Suprapubic skin (tissue), 4 donors: ENCODE results near the gene MYO18A. TPM values are rescaled to one million over a fixed set of nuclear protein-coding genes. Genes with fewer than 3 reads are reported as not detected.

ENCODE experiments used
- DNase-seq, 2 donors: peaks; one replicate each; pipeline ENCODE4 v3.0.0-alpha.2; 2019; ENCODE audit warnings: low spot score in 2 of 2
- H3K27ac ChIP-seq: fragments of 200-600 bp; sonication (generic); one replicate; pipeline ENCODE4 v1.5.1; 2019
- H3K27me3 ChIP-seq: fragments of 200-600 bp; sonication (generic); one replicate; pipeline ENCODE4 v1.5.1; 2019
- H3K36me3 ChIP-seq: fragments of 200-600 bp; sonication (generic); one replicate; pipeline ENCODE4 v1.5.1; 2019
- H3K4me1 ChIP-seq: fragments of 200-600 bp; sonication (generic); one replicate; pipeline ENCODE4 v1.5.1; 2019
- H3K4me3 ChIP-seq: fragments of 200-600 bp; sonication (generic); one replicate; pipeline ENCODE4 v1.5.1; 2019; ENCODE audit warnings: mild to moderate bottlenecking
- H3K9me3 ChIP-seq: fragments of 200-600 bp; sonication (generic); one replicate; pipeline ENCODE4 v1.5.1; 2019
- CTCF ChIP-seq, 2 donors: fragments of 200-600 bp in 1 of 2; fragments of 450-650 bp in 1 of 2; sonication (generic) in 1 of 2; IDR thresholded peaks; one replicate each; pipeline ENCODE4 v1.5.1; 2016 to 2019; ENCODE audit warnings: antibody characterized with exemption in 2 of 2, mild to moderate bottlenecking in 1 of 2, moderate library complexity in 1 of 2
- EP300 ChIP-seq: sonication (generic); formaldehyde crosslinking; IDR thresholded peaks from one replicate; pipeline ENCODE4 v1.6.1; 2017; ENCODE audit warnings: antibody characterized with exemption
- POLR2A ChIP-seq, 2 donors: fragments of 450-650 bp; IDR thresholded peaks; one replicate each; pipeline ENCODE4 v1.6.1; 2017; ENCODE audit warnings: antibody characterized with exemption in 2 of 2, mild to moderate bottlenecking in 2 of 2, moderate library complexity in 2 of 2
- POLR2AphosphoS5 ChIP-seq, 3 donors: sonication (generic); formaldehyde crosslinking; IDR thresholded peaks; one replicate each; pipeline ENCODE4 v1.6.1; 2017; ENCODE audit warnings: antibody characterized with exemption in 3 of 3
- WGBS: methylation state at CpG from one replicate; pipeline ENCODE4 v1.1.5; 2018; 5-methylcytosine and 5-hydroxymethylcytosine counted together
- total RNA-seq, 4 donors: library from RNA; depleted of rRNA; stranded (reverse); fragments of >200 nt; gene quantifications; one replicate each; pipeline ENCODE4 v1.1.0, GENCODE V29; 2016

MYO18A gene
- total RNA-seq, 4 donors from 2014 or later: 87.6 to 253 (median 106) TPM

- TF ChIP-seq CTCF (IDR thresholded peaks at IDR 0.05) (no peak), POLR2AphosphoS5 (IDR thresholded peaks at IDR 0.05) (no peak), EP300 (no peak), POLR2A (IDR thresholded peaks at IDR 0.05) (no peak)
- 45% methylated on average over 10 of the region's 10 CpGs for WGBS
These were observed 131.5 kb downstream of the MYO18A start for GRCh38 chr17:29048440-29049368.

GRCh38 chr17:29046473-29046839 lies 133.7 kb downstream of the MYO18A start:
- H3K9me3 ChIP-seq: no peaks in the 10 kb centered on the region
- H3K27me3 ChIP-seq: no peaks in the 10 kb centered on the region
- 81% methylated on average over 5 of the region's 5 CpGs for WGBS
- DNase-seq: no peak
- H3K36me3 ChIP-seq: no peaks in the 10 kb centered on the region
- no peak overlapping the region for H3K4me3 ChIP-seq
- TF ChIP-seq POLR2AphosphoS5 (IDR thresholded peaks at IDR 0.05) (no peak), EP300 (no peak), CTCF (IDR thresholded peaks at IDR 0.05) (no peak), POLR2A (IDR thresholded peaks at IDR 0.05) (no peak)
- no peak overlapping the region for H3K27ac ChIP-seq
- H3K4me1 ChIP-seq: peaks cover 8% of the 10 kb centered on the region

More at GRCh38 chr17:29048440-29049368, 131.5 kb downstream of the MYO18A start:
- Histone ChIP-seq H3K4me3 (no peak overlapping the region), H3K4me1 (no peaks in the 10 kb centered on the region), H3K27ac (no peak overlapping the region), H3K36me3 (no peaks in the 10 kb centered on the region), H3K9me3 (no peaks in the 10 kb centered on the region), H3K27me3 (no peaks in the 10 kb centered on the region)
- no peak for DNase-seq

- 61% methylated on average over 7 of the region's 7 CpGs for WGBS
- no peak for DNase-seq
- no peaks in the 10 kb centered on the region for H3K27me3 ChIP-seq
- H3K4me3 ChIP-seq: no peak overlapping the region
- no peak for TF ChIP-seq CTCF (IDR thresholded peaks at IDR 0.05)
- TF ChIP-seq EP300: no peak
- TF ChIP-seq POLR2A (IDR thresholded peaks at IDR 0.05): no peak
- no peak for TF ChIP-seq POLR2AphosphoS5 (IDR thresholded peaks at IDR 0.05)
- H3K27ac ChIP-seq: no peak overlapping the region
- H3K9me3 ChIP-seq: no peaks in the 10 kb centered on the region
- peaks cover 8% of the 10 kb centered on the region for H3K4me1 ChIP-seq
- H3K36me3 ChIP-seq: no peaks in the 10 kb centered on the region
These were observed 134.3 kb downstream of the MYO18A start for GRCh38 chr17:29045734-29046472.

- no peak overlapping the region for H3K27ac ChIP-seq
- WGBS: 95% methylated on average over 4 of the region's 4 CpGs
- DNase-seq: no peak
- no peak overlapping the region for H3K4me3 ChIP-seq
- H3K4me1 ChIP-seq: peaks cover 8% of the 10 kb centered on the region
- H3K36me3 ChIP-seq: no peaks in the 10 kb centered on the region
- no peaks in the 10 kb centered on the region for H3K9me3 ChIP-seq
- H3K27me3 ChIP-seq: no peaks in the 10 kb centered on the region
- TF ChIP-seq EP300: no peak
- no peak for TF ChIP-seq POLR2AphosphoS5 (IDR thresholded peaks at IDR 0.05)
These were observed 135.2 kb downstream of the MYO18A start for GRCh38 chr17:29045026-29045425.

GRCh38 chr17:29043539-29044145 lies 136.6 kb downstream of the MYO18A start:
- H3K27me3 ChIP-seq: no peaks in the 10 kb centered on the region
- TF ChIP-seq EP300 (no peak), CTCF (IDR thresholded peaks at IDR 0.05) (no peak), POLR2AphosphoS5 (IDR thresholded peaks at IDR 0.05) (no peak), POLR2A (IDR thresholded peaks at IDR 0.05) (no peak)
- no peaks in the 10 kb centered on the region for H3K36me3 ChIP-seq
- H3K4me3 ChIP-seq: no peak overlapping the region
- no peak overlapping the region for H3K27ac ChIP-seq
- WGBS: 92% methylated on average over 3 of the region's 3 CpGs
- H3K9me3 ChIP-seq: no peaks in the 10 kb centered on the region
- peaks cover 8% of the 10 kb centered on the region for H3K4me1 ChIP-seq
- DNase-seq: no peak
